Upper lobe of left lung (tissue), 6 donors: ENCODE measurements around the gene MARCHF9. TPM values are rescaled to one million over a fixed set of nuclear protein-coding genes. Genes with fewer than 3 reads are reported as not detected.
A peak's percentile ranks its signal among the peaks of the same experiment; 100 is the strongest.

Experiments
- ATAC-seq, 2 donors: fragments of 200-7000 bp; cut with Tn5 transposase; one replicate each; pipeline ENCODE4 v1.9.1; 2022; ENCODE audit warnings: mild to moderate bottlenecking in 2 of 2, moderate library complexity in 2 of 2; ENCODE audit not compliant: low FRiP score in 2 of 2
- DNase-seq, 2 donors: peaks; one replicate each; pipeline ENCODE4 v3.0.0-alpha.2; 2019 to 2020
- H3K27ac ChIP-seq, 4 donors: fragments of 200-600 bp; sonication (generic); one replicate each; pipeline ENCODE4 v1.5.1; 2016 to 2019
- H3K27me3 ChIP-seq, 4 donors: fragments of 200-600 bp; sonication (generic); one replicate each; pipeline ENCODE4 v1.5.1; 2017 to 2019
- H3K36me3 ChIP-seq, 4 donors: fragments of 200-600 bp; sonication (generic); one replicate each; pipeline ENCODE4 v1.5.1; 2016 to 2019
- H3K4me1 ChIP-seq, 4 donors: fragments of 200-600 bp; sonication (generic); one replicate each; pipeline ENCODE4 v1.5.1; 2018 to 2019
- H3K4me3 ChIP-seq, 4 donors: fragments of 200-600 bp; sonication (generic); one replicate each; pipeline ENCODE4 v1.5.1; 2017 to 2019; ENCODE audit warnings: mild to moderate bottlenecking in 2 of 4, moderate library complexity in 1 of 4
- H3K9me3 ChIP-seq, 4 donors: fragments of 200-600 bp; sonication (generic); one replicate each; pipeline ENCODE4 v1.5.1; 2018 to 2019
- EP300 ChIP-seq, 4 donors: sonication (generic); formaldehyde crosslinking; IDR thresholded peaks; one replicate each; pipeline ENCODE4 v1.5.1; 2017; ENCODE audit warnings: antibody characterized with exemption in 4 of 4, control low read depth in 2 of 4
- POLR2A ChIP-seq, 4 donors: fragments of 450-650 bp; IDR thresholded peaks; one replicate each; pipeline ENCODE4 v1.5.1; 2016 to 2017; ENCODE audit warnings: antibody characterized with exemption in 4 of 4, mild to moderate bottlenecking in 2 of 4
- POLR2AphosphoS5 ChIP-seq, 2 donors: sonication (generic); formaldehyde crosslinking; IDR thresholded peaks; one replicate each; pipeline ENCODE4 v1.5.1; 2017; ENCODE audit warnings: antibody characterized with exemption in 2 of 2
- WGBS, 2 donors: methylation state at CpG; one replicate each; pipeline ENCODE4 v1.1.5; 2017 to 2018; 5-methylcytosine and 5-hydroxymethylcytosine counted together
- small RNA-seq, 4 donors: library from RNA; depleted of rRNA; stranded (forward); fragments of <200 nt; gene quantifications; one replicate each; pipeline ENCODE3, GENCODE V24; 2016
- total RNA-seq, 6 donors: library from RNA; depleted of rRNA in 4 of 6; stranded (reverse); fragments of >200 nt in 4 of 6; gene quantifications; one replicate each; pipeline versions ENCODE4 v1.1.0 to v1.2.1, GENCODE V29; 2016 to 2021
- TF ChIP-seq, protein P1 (sequence below), 6 experiments: fragments of 450-650 bp in 4 of 6; fragments of 200-600 bp in 2 of 6; sonication (generic) in 2 of 6; IDR thresholded peaks; one replicate each; pipeline ENCODE4 v1.5.1; 2016 to 2019; ENCODE audit warnings: antibody characterized with exemption in 6 of 6
- donor health status: DM: no; HTN: no; CAD: no; lungs with moderate emphysema.
- donor health status: DM: no; HTN: yes; CAD: no; lungs with severe emphysema.

Gene MARCHF9
- total RNA-seq, 6 donors from 2014 or later, result 15.4 to 36.7 (median 21.3) TPM

DNA sequence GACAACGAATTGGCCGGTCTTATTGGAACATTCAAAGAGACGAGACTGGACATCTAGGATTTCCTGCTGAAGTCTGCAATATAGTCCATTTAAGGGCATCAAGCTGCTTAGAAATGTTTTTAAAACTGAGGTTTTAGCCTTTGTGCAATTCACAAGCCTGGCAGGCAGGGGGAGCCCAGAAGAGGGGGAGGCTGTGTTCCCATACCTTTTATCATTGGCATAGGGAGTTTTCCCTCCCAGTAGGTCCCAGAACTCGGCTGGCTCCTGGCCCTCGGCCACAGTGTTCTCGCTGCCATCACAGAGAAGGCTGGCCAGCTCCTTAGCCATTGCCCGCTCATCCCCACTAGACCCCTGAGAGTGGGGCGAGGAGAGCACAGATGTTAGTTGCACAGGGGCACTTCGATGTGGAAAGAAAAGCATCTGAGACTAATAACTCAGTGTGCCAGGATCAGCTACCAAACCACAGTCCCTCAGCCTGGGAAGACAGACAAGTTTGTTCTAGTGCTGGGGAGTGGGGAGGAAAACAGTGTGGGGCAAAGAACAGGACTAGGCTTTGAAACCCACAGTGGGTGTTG lies 48.5 kb downstream of the MARCHF9 start:
- WGBS, 2 donors, result 58 to 60% methylated on average over 9 of the region's 9 CpGs
- no peak overlapping the region for H3K4me3 ChIP-seq
- H3K27me3 ChIP-seq, result no peaks in the 10 kb centered on the region
- H3K9me3 ChIP-seq, result no peaks in the 10 kb centered on the region
- DNase-seq, result no peak
- ATAC-seq, result peak in 1 of 2 donors; percentile 71
- H3K36me3 ChIP-seq, result peaks cover 6 to 88% (median 74%) of the 10 kb centered on the region in 4 donors
- peaks cover 0 to 11% (median 4%) of the 10 kb centered on the region in 4 donors for H3K4me1 ChIP-seq
- peak overlapping the region in 3 of 4 donors; percentile 34 to 66 (median 66) for H3K27ac ChIP-seq
- no peak for TF ChIP-seq EP300 (IDR thresholded peaks at IDR 0.05)
- TF ChIP-seq, protein P1, sequence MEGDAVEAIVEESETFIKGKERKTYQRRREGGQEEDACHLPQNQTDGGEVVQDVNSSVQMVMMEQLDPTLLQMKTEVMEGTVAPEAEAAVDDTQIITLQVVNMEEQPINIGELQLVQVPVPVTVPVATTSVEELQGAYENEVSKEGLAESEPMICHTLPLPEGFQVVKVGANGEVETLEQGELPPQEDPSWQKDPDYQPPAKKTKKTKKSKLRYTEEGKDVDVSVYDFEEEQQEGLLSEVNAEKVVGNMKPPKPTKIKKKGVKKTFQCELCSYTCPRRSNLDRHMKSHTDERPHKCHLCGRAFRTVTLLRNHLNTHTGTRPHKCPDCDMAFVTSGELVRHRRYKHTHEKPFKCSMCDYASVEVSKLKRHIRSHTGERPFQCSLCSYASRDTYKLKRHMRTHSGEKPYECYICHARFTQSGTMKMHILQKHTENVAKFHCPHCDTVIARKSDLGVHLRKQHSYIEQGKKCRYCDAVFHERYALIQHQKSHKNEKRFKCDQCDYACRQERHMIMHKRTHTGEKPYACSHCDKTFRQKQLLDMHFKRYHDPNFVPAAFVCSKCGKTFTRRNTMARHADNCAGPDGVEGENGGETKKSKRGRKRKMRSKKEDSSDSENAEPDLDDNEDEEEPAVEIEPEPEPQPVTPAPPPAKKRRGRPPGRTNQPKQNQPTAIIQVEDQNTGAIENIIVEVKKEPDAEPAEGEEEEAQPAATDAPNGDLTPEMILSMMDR (IDR thresholded peaks at IDR 0.05), result peak; percentile 50 to 77 (median 70)

DNA sequence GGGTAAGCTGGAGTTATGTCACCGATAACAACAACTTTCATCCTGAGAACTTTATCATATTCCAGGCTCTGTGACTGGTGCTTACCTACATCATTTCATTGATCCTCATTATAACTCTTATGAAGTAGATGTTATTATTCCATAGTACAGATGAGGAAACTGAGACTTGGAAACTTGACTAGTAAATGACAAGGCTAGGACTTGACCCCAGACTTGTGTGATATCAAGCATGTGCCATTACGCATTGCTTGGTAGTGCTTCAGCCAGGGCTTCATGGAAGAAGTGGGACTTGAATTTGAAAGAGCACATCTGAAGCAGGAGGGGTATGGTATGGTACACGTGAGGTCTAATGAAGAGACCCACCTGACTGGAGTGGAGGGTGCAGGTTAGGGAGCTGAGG lies 51.8 kb downstream of the MARCHF9 start:
- WGBS, 2 donors, result 92 to 100% methylated on average over 3 of the region's 3 CpGs
- Histone ChIP-seq H3K36me3 (peaks cover 13 to 89% (median 73%) of the 10 kb centered on the region in 4 donors), H3K4me1 (peaks cover 0 to 5% (median 4%) of the 10 kb centered on the region in 4 donors), H3K27me3 (no peaks in the 10 kb centered on the region), H3K4me3 (no peak overlapping the region), H3K27ac (no peak overlapping the region), H3K9me3 (no peaks in the 10 kb centered on the region)
- ATAC-seq (no peak), DNase-seq (no peak)
- TF ChIP-seq EP300 (IDR thresholded peaks at IDR 0.05) (no peak), POLR2A (IDR thresholded peaks at IDR 0.05) (no peak)

DNA sequence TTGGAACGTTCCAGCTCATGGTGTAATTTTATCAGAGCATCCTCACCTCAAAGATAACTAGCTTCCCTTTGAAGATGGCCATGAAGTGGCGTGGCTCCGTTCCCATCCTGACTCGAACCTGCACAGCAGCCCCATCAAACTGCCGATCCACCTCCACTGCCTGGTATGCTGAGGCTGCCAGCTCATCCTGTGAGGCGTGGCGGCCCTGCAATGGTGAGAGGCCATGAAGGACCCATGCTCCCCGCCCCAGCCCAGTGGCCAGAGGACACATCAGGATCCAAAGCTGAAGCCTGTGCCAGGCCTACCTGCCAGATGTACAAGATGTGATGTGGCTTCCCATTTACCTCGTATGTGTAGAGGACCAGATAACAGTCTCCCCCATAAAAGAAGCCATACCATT lies 52.4 kb downstream of the MARCHF9 start:
- H3K4me1 ChIP-seq, result peaks cover 0 to 5% (median 4%) of the 10 kb centered on the region in 4 donors
- ATAC-seq (no peak), DNase-seq (peak in 1 of 2 donors; percentile 48)
- H3K27ac ChIP-seq, result no peak overlapping the region
- H3K4me3 ChIP-seq, result no peak overlapping the region
- H3K36me3 ChIP-seq, result peaks cover 13 to 83% (median 73%) of the 10 kb centered on the region in 4 donors
- no peaks in the 10 kb centered on the region for H3K27me3 ChIP-seq
- H3K9me3 ChIP-seq, result no peaks in the 10 kb centered on the region
- TF ChIP-seq EP300 (IDR thresholded peaks at IDR 0.05) (no peak), POLR2A (IDR thresholded peaks at IDR 0.05) (no peak), POLR2AphosphoS5 (IDR thresholded peaks at IDR 0.05) (no peak)
- TF ChIP-seq, protein P1 (IDR thresholded peaks at IDR 0.05), result no peak
- 87 to 93% methylated on average over 5 to 9 of the region's 9 CpGs for WGBS, 2 donors

DNA sequence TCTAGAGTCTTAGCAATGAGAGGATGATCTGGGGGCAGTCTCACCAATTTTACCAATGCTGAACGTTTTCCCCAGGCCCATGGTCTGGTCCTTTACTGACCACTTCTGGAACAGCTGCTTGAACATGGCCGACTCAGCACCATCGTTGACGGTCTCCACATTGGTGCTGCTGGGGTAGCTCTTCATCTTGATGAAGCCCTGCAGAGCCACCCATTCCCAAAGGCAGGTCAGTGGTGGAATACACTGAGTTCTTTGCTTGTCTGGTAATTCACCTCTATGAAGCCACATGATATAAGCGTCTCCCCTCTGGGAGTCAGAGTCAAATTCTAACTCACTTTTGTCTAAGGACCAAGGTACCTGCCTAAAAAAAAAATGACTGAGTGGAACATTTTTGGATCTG lies 53.4 kb downstream of the MARCHF9 start:
- 89 to 93% methylated on average over 4 to 5 of the region's 5 CpGs for WGBS, 2 donors
- Histone ChIP-seq H3K9me3 (no peaks in the 10 kb centered on the region), H3K27me3 (no peaks in the 10 kb centered on the region), H3K4me1 (peaks cover 3 to 6% (median 4%) of the 10 kb centered on the region in 4 donors), H3K27ac (no peak overlapping the region), H3K4me3 (no peak overlapping the region), H3K36me3 (peaks cover 13 to 82% (median 68%) of the 10 kb centered on the region in 4 donors)
- DNase-seq, result no peak
- ATAC-seq, result no peak
- TF ChIP-seq, protein P1 (IDR thresholded peaks at IDR 0.05), result no peak

DNA sequence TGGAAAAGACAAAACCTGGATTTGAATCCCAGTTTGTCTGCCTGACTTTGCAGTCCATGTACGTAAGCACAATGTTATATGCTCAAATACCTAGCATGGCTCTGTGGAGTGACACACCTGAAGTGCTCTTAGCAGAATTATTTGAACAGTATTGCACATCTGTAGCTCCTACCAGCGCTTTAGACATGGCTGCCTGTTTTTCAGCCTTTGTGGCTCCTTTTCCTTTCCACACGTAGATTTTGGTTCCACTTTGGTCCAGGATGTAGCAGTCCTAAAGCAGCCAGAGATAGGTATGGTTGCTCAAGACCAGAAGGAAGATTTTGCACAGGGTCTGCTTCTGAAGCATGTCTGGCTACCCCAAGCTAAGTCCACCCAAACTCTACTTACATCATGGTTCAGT lies 54.5 kb downstream of the MARCHF9 start:
- 82 to 87% methylated on average over 3 of the region's 3 CpGs for WGBS, 2 donors
- H3K9me3 ChIP-seq, result no peaks in the 10 kb centered on the region
- peaks cover 0 to 7% (median 5%) of the 10 kb centered on the region in 4 donors for H3K4me1 ChIP-seq

More for the DNA sequence above, 54.5 kb downstream of the MARCHF9 start:
- DNase-seq (no peak), ATAC-seq (no peak)
- Histone ChIP-seq H3K27ac (no peak overlapping the region), H3K36me3 (peaks cover 13 to 77% (median 66%) of the 10 kb centered on the region in 4 donors), H3K27me3 (no peaks in the 10 kb centered on the region), H3K4me3 (no peak overlapping the region)
- TF ChIP-seq EP300 (IDR thresholded peaks at IDR 0.05), result no peak
- no peak for TF ChIP-seq POLR2AphosphoS5 (IDR thresholded peaks at IDR 0.05)

Small RNA genes lying within 50 kb of the gene (small RNA-seq; reads per million reads assigned to genes)
- gene RNU6-1083P, result 0 reads per million in 4 donors

Other genes starting within 250 kb of the MARCHF9 start
- 10 to 100 TPM; 26.1 to 45.1 (median 33.1) TPM for gene DDIT3, start 234.6 kb upstream of the MARCHF9 start, total RNA-seq
- 100 to 1,000 TPM in 3 of 6 donors, 10 to 100 TPM in 3; 25.1 to 184 (median 94.7) TPM for gene MBD6, start 232.3 kb upstream of the MARCHF9 start, total RNA-seq
- gene DCTN2, start 207.9 kb upstream of the MARCHF9 start, total RNA-seq, result 100 to 1,000 TPM in 4 of 6 donors, 10 to 100 TPM in 2; 83.1 to 145 (median 110) TPM
- gene KIF5A, start 205.1 kb upstream of the MARCHF9 start, total RNA-seq, result under 1 TPM in 5 of 6 donors, not detected in 1; 0.06 to 0.39 (median 0.20) TPM
- gene PIP4K2C, start 163.9 kb upstream of the MARCHF9 start, total RNA-seq, result 10 to 100 TPM; 13.4 to 56.7 (median 30.7) TPM
- 10 to 100 TPM; 12.8 to 44.0 (median 21.1) TPM for gene DTX3, start 150.3 kb upstream of the MARCHF9 start, total RNA-seq
- 10 to 100 TPM in 2 of 6 donors, 1 to 10 TPM in 4; 6.6 to 78.6 (median 8.2) TPM for gene ARHGEF25, start 143.7 kb upstream of the MARCHF9 start, total RNA-seq
- gene B4GALNT1, start 121.9 kb upstream of the MARCHF9 start, total RNA-seq, result 1 to 10 TPM in 1 of 6 donors, under 1 TPM in 5; under 0.01 to 2.6 (median 0.80) TPM
- gene OS9, start 61.0 kb upstream of the MARCHF9 start, total RNA-seq, result 100 to 1,000 TPM; 171 to 305 (median 278) TPM
- 1 to 10 TPM; 2.0 to 7.3 (median 5.8) TPM for gene AGAP2, start 16.4 kb upstream of the MARCHF9 start, total RNA-seq
- 10 to 100 TPM; 16.8 to 54.6 (median 37.3) TPM for gene TSPAN31, start 10.1 kb upstream of the MARCHF9 start, total RNA-seq
- 100 to 1,000 TPM in 2 of 6 donors, 10 to 100 TPM in 4; 38.5 to 109 (median 62.5) TPM for gene CDK4, start 2.8 kb upstream of the MARCHF9 start, total RNA-seq
- gene CYP27B1, start 12.0 kb downstream of the MARCHF9 start, total RNA-seq, result 1 to 10 TPM in 4 of 6 donors, under 1 TPM in 1, not detected in 1; 0.98 to 5.2 (median 2.5) TPM
- 10 to 100 TPM in 4 of 6 donors, 1 to 10 TPM in 2; 1.3 to 30.2 (median 16.9) TPM for gene METTL1, start 17.0 kb downstream of the MARCHF9 start, total RNA-seq
- 10 to 100 TPM in 2 of 6 donors, 1 to 10 TPM in 4; 4.2 to 18.3 (median 6.4) TPM for gene EEF1AKMT3, start 17.5 kb downstream of the MARCHF9 start, total RNA-seq
- 10 to 100 TPM in 4 of 6 donors, 1 to 10 TPM in 2; 5.0 to 34.0 (median 22.8) TPM for gene TSFM, start 27.7 kb downstream of the MARCHF9 start, total RNA-seq
- gene AVIL, start 63.6 kb downstream of the MARCHF9 start, total RNA-seq, result 10 to 100 TPM in 3 of 6 donors, 1 to 10 TPM in 3; 4.9 to 57.6 (median 8.7) TPM
- gene CTDSP2, start 91.6 kb downstream of the MARCHF9 start, total RNA-seq, result 100 to 1,000 TPM; 153 to 226 (median 175) TPM
- 10 to 100 TPM in 1 of 6 donors, 1 to 10 TPM in 4, not detected in 1; 4.7 to 18.8 (median 7.7) TPM for gene ATP23, start 186.5 kb downstream of the MARCHF9 start, total RNA-seq